ENCODE measurements around the gene FGF19.

The FGF19 gene

GRCh38 chr11:69659591-69659990 is 44.2 kb downstream of the FGF19 start:
- no peak overlapping the region for H3K27ac ChIP-seq
- TF ChIP-seq ZFX (IDR thresholded peaks at IDR 0.05; ENCODE audit: borderline replicate concordance) (no peak), CTCF (IDR thresholded peaks at IDR 0.05) (no peak)

- peak overlapping the region; percentile 100; the same call in 1 of the 2 replicates for H3K27ac ChIP-seq
- no peak for TF ChIP-seq ZFX (IDR thresholded peaks at IDR 0.05; ENCODE audit: borderline replicate concordance)
- TF ChIP-seq CTCF (IDR thresholded peaks at IDR 0.05), result no peak
These were observed 45.0 kb downstream of the FGF19 start for GRCh38 chr11:69658626-69659450.

GRCh38 chr11:69657911-69658625 is 45.8 kb downstream of the FGF19 start:
- no peak for TF ChIP-seq ZFX (IDR thresholded peaks at IDR 0.05; ENCODE audit: borderline replicate concordance)
- TF ChIP-seq CTCF (IDR thresholded peaks at IDR 0.05), result no peak
- H3K27ac ChIP-seq, result peak overlapping the region; percentile 100; the same call in 1 of the 2 replicates

- H3K27ac ChIP-seq, result peak overlapping the region; percentile 100
- TF ChIP-seq ZFX (IDR thresholded peaks at IDR 0.05; ENCODE audit: borderline replicate concordance) (no peak), CTCF (IDR thresholded peaks at IDR 0.05) (no peak)
These were observed 46.3 kb downstream of the FGF19 start for GRCh38 chr11:69657456-69657910.

GRCh38 chr11:69656536-69657455 is 47.0 kb downstream of the FGF19 start:
- peak overlapping the region; percentile 100 for H3K27ac ChIP-seq
- TF ChIP-seq ZFX (IDR thresholded peaks at IDR 0.05; ENCODE audit: borderline replicate concordance) (no peak), CTCF (IDR thresholded peaks at IDR 0.05) (no peak)

GRCh38 chr11:69655479-69656428 is 48.1 kb downstream of the FGF19 start:
- peak overlapping the region; percentile 100 for H3K27ac ChIP-seq

More at GRCh38 chr11:69655479-69656428, 48.1 kb downstream of the FGF19 start:
- TF ChIP-seq ZFX (IDR thresholded peaks at IDR 0.05; ENCODE audit: borderline replicate concordance) (no peak), CTCF (IDR thresholded peaks at IDR 0.05) (no peak)

Data from 22Rv1 (cell line).